ENCODE data around the gene TNIP1.

Gene TNIP1

GRCh38 chr5:151018846-151019245 lies 62.0 kb downstream of the TNIP1 start:
- DNase-seq, result no peak

- no peak for DNase-seq
Observed at GRCh38 chr5:151017897-151018296, 62.9 kb downstream of the TNIP1 start.

DNA sequence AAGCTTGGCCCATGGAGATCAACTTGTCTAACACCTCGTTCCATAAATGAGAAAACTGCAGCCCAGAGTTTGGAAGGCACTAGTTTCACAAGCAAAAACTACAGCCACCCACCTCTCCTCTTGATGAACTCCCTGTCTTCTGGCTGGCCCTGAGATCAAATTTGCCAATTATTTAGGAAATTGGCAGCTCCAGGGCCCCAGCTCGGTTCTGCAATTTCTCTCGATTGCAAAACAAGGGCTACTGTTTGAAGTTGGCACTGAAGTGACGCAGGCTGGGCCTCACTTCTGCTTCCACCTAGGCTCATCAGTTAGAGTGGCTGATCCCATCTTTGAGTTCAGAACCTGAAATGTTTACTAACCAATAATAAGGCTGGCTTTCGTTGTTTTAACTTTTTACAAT lies 64.1 kb downstream of the TNIP1 start:
- DNase-seq, result no peak

- no peak for DNase-seq
Observed at GRCh38 chr5:151015974-151016587, 64.8 kb downstream of the TNIP1 start.

DNA sequence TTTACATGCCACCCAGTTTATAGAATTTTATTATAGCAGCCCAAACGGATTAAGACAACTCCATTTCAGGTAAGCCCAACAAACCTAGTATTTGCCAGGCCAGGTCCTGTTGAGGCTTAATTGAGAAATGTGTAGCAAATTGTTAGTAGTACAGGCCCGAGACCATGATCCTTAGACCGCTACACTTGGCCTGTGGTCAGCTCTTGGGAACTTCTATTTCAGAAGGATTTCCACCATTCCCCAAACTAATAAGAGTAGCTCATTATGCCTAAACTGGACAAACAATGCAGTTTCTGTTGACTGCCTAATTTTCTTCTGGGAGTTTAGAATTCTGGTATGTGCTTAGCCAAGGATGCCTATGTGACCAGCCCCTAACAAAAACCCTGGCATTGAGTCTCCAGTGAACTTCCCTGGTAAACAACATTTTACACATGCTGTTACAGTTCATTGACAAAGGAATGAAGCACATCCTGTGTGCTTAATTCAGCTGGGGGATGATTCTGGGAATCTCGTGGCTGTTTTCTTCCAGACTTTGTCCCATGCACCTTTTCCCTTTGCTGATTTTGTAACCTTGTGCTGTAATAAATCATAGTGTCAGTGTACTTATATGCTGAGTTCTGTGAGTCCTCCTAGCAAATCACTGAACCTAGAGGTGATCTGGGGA lies 66.0 kb downstream of the TNIP1 start:
- DNase-seq, result no peak

DNA sequence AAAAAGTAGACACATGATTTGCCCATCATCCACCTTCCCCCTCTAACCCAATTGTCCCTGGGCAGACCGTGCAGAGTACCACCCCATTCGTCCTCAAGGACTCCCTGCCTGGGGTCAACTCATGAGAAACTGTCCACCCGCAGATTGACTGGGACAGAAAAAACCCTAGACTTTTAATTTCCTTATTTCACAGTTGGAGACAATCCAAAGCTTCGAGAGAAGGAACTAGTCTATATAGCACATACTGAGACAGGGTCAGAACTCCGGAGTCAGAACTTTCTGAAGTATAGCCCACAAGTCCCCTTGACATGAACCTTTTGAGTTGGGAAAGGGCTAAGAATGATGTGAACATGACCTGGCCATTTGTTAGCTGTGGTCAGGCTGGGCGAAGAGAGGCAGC lies 68.0 kb downstream of the TNIP1 start:
- DNase-seq, result no peak

DNA sequence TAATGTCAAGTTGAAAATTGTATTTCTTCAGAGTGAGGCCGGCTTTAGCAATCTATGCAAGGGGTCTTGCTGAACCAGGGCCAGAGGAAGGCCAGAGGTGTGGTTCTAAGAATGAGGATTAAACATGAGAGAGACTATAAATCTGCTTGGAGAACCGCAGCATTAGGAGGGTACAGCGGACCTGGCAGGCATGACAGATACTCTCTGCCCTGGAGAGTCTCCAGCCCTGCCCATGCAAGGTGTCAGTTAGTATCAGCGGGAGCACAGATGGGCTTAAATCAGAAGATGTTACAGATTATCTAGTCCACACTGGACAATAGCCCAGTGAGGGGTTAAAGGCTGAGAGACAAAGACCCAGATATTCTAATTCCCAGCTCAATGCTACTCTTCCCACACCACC lies 71.9 kb downstream of the TNIP1 start:
- DNase-seq, result no peak

GRCh38 chr5:151008210-151008491 lies 72.7 kb downstream of the TNIP1 start:
- DNase-seq, result no peak

- DNase-seq, result no peak
Observed at GRCh38 chr5:151007430-151008209, 73.2 kb downstream of the TNIP1 start.

- no peak for DNase-seq
Observed at GRCh38 chr5:151006704-151007334, 74.0 kb downstream of the TNIP1 start.

- DNase-seq, result no peak
Observed at GRCh38 chr5:151005950-151006576, 74.8 kb downstream of the TNIP1 start.

GRCh38 chr5:151005187-151005949 lies 75.5 kb downstream of the TNIP1 start:
- DNase-seq, result no peak

DNA sequence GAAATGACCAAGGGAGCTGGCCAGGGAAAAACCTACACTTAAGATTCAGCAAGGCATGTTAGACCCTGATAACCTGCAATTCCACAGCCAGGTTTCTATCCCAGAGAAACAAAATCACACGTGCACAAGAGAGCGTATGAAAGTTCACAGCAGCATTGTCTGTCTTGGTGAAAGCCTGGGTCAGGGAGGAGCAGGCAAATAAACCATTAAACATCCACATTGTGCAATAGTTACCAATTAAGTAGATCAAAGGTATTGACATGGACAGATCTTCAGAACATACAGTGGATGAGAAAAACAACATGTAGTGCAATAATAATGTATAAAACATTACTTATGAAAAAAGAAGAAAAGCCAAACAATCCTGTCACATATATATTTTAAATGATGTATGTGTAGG lies 76.3 kb downstream of the TNIP1 start:
- no peak for DNase-seq

- no peak for DNase-seq
Observed at GRCh38 chr5:151003503-151003860, 77.4 kb downstream of the TNIP1 start.

- no peak for DNase-seq
Observed at GRCh38 chr5:151002681-151003502, 77.9 kb downstream of the TNIP1 start.

- no peak for DNase-seq
Observed at GRCh38 chr5:151002250-151002649, 78.6 kb downstream of the TNIP1 start.

DNA sequence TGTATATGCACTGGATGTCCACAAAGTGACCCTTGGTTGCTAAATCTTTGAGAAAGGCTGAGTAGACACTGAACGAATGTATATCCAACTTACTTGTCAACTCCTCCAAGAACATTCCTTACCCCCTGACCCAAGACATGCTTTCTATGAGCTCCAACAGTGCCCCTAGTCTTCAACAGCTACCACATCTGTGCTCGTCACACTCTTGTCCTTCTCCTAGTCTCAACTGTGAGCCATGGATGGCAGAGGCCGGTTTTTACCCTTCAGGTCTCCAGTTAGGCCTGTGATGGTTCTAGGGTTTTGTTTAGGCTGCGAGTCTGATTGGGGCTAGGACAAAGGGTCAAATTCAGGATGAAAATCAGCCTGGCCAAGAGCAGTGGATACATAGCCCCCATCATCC lies 79.4 kb downstream of the TNIP1 start:
- DNase-seq, result no peak

DNA sequence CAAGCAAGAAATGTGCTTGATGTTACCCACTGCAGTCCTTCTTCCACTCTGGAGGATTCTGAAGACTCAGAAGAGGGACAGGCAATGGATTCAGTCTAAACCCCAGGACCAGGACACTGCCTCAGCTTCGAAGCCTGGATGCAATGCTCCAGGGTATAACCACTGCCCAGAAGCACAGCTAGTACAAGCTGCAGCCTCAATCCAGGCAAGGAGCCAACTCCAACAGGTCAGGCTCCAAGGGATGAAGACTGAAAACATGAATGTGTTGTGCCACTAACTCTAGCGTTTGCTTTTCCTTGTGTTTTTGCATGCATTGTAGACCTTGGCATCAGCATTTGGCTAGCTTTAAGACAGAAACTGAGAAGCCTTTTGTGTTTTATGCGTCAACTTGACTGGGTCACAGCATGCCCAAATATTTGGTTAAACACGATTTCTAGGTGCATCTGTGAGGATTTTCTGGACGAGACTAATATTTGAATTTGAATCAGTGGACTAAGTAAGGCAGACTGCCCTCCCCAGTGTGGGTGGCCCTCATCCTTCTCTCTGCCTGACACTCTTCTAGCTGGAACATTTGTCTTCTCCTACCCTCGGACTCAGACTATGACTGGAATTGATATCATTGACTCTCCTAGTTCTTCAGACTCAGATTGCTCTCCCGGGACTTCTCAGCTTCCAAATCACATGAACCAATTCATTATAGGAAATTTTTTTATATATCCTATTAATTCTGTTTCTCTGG lies 81.0 kb downstream of the TNIP1 start:
- DNase-seq, result no peak

DNA sequence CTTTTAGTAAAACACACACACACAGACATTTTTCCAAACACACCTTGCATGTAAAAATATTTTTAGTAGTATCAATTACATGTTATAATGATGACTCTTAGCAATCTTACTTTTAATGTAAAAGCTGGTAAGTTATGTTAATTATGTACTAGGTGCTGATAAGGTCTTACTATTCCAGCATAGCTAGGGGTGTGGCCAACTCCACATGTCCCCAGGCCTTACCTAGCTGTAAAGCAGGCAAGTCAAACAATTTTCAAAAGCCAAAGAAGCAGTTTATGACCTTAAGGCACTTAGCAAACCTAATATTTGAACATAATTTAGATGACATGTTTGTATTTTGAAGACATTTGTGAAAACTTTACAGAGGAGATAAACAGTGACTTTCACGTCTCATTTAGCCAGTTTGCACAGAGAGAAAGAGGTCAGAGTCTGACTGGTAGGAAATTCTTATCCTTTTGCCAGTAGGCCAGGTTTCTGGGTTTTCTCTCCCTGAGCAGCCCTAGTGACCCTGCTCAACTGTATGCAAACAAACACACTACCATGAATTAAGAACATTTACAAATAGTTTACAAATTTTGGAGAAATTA lies 86.9 kb downstream of the TNIP1 start:
- DNase-seq, result no peak

- no peak for DNase-seq
Observed at GRCh38 chr5:150993422-150993821, 87.4 kb downstream of the TNIP1 start.

- no peak for DNase-seq
Observed at GRCh38 chr5:150992705-150993104, 88.1 kb downstream of the TNIP1 start.
